HCT116 (cell line): ENCODE measurements around the gene OR1L8. TPM values are rescaled to one million over a fixed set of nuclear protein-coding genes. Genes with fewer than 3 reads are reported as not detected.

Experiments
- ATAC-seq: fragments of 200-7000 bp; cut with Tn5 transposase; 2 replicates; pipeline ENCODE4 v1.9.1; 2020; ENCODE audit warnings: mild to moderate bottlenecking, moderate library complexity
- BruUV-seq: library from RNA; stranded (reverse); fragments of 400-500 nt; replicated peaks from 2 replicates; lab custom pipeline; 2021; lab: Mats Ljungman, UMichigan
- CTCF ChIA-PET: fragments of 300-600 bp; sonication (Branson Sonifier 250); formaldehyde crosslinking; loops from one replicate; lab custom pipeline; 2021; ENCODE audit warnings: antibody characterized with exemption; lab: Charles Lee
- POLR2A ChIA-PET: fragments of 300-600, 350-600 bp; sonication (Branson Sonifier 250); formaldehyde crosslinking; loops from one replicate; lab custom pipeline; 2021; ENCODE audit warnings: antibody characterized with exemption; lab: Charles Lee
- RAD21 ChIA-PET, 2 experiments: fragments of 300-600 bp; sonication (Branson Sonifier 250); formaldehyde crosslinking; loops; one replicate each; lab custom pipeline; 2023; ENCODE audit warnings: low total read pairs in 2 of 2; ENCODE audit not compliant: uncharacterized antibody in 2 of 2, unreplicated experiment in 2 of 2, low non-redundant PET in 1 of 2; lab: Charles Lee
- DNase-seq: peaks from one replicate; pipeline ENCODE4 v3.0.0-alpha.2; 2010; ENCODE audit warnings: low read depth, low spot score
- H2AFZ ChIP-seq: fragments of 200-600 bp; shearing (Covaris generic), sonication (generic); 2 replicates; pipeline ENCODE4 v1.6.1; 2017; ENCODE audit warnings: low read depth, mixed run types, mixed read lengths, antibody characterized with exemption, low read length; ENCODE audit not compliant: poor library complexity, severe bottlenecking
- H3K27ac ChIP-seq: 2 replicates; pipeline ENCODE4 v1.5.1; 2012; ENCODE audit warnings: low read depth, low read length
- H3K27me3 ChIP-seq: fragments of 200-600 bp; sonication (generic); 2 replicates; pipeline ENCODE4 v1.6.1; 2016; ENCODE audit warnings: mixed run types, low read length, mixed read lengths; ENCODE audit not compliant: insufficient read depth
- H3K36me3 ChIP-seq, 2 experiments: fragments of 200-500 bp in 1 of 2; fragments of 200-600 bp in 1 of 2; sonication (Bioruptor generic) in 1 of 2; sonication (generic) in 1 of 2; 2 replicates each; pipeline versions ENCODE4 v1.5.1 to v1.6.1; 2014 to 2016; ENCODE audit warnings: low read length in 2 of 2, inconsistent platforms in 1 of 2, mixed read lengths in 1 of 2, mixed run types in 1 of 2; ENCODE audit not compliant: insufficient read depth in 2 of 2, control insufficient read depth in 1 of 2
- H3K4me1 ChIP-seq, 2 experiments: fragments of 200-600 bp in 1 of 2; sonication (generic) in 1 of 2; 2 replicates each; pipeline versions ENCODE4 v1.5.1 to v1.6.1; 2012 to 2017; ENCODE audit warnings: low read length in 2 of 2, inconsistent platforms in 1 of 2, mild to moderate bottlenecking in 1 of 2, mixed read lengths in 1 of 2, mixed run types in 1 of 2, moderate library complexity in 1 of 2; ENCODE audit not compliant: insufficient read depth in 2 of 2, control insufficient read depth in 1 of 2
- H3K4me2 ChIP-seq: fragments of 200-600 bp; sonication (generic); 2 replicates; pipeline ENCODE4 v1.6.1; 2017; ENCODE audit warnings: mixed run types, low read length, mixed read lengths
- H3K4me3 ChIP-seq, 2 experiments: fragments of 200-600 bp in 1 of 2; sonication (generic) in 1 of 2; replicated peaks in 1 of 2; 2 replicates each; pipeline ENCODE4 v1.5.1; 2011 to 2016; ENCODE audit warnings: low read length in 2 of 2, control low read depth in 1 of 2, low read depth in 1 of 2, mild to moderate bottlenecking in 1 of 2, mixed read lengths in 1 of 2, mixed run types in 1 of 2
- H3K79me2 ChIP-seq: fragments of 200-600 bp; sonication (generic); 2 replicates; pipeline ENCODE4 v1.6.1; 2017; ENCODE audit warnings: mild to moderate bottlenecking, mixed run types, low read length, moderate library complexity, mixed read lengths; ENCODE audit not compliant: insufficient read depth
- H3K9ac ChIP-seq: fragments of 200-600 bp; sonication (generic); 2 replicates; pipeline ENCODE4 v1.6.1; 2016; ENCODE audit warnings: low read length, mixed read lengths
- H3K9me2 ChIP-seq: fragments of 200-600 bp; sonication (generic), shearing (Covaris generic); 2 replicates; pipeline ENCODE4 v1.6.1; 2017; ENCODE audit warnings: mixed run types, mild to moderate bottlenecking, moderate library complexity; ENCODE audit not compliant: insufficient read depth
- H3K9me3 ChIP-seq, 2 experiments: fragments of 200-500 bp in 1 of 2; fragments of 200-600 bp in 1 of 2; sonication (Bioruptor generic) in 1 of 2; sonication (generic) in 1 of 2; 2 replicates each; pipeline ENCODE4 v1.6.1; 2014 to 2017; ENCODE audit warnings: low read length in 2 of 2, mixed read lengths in 2 of 2, inconsistent platforms in 1 of 2, low read depth in 1 of 2, mild to moderate bottlenecking in 1 of 2, mixed run types in 1 of 2, moderate library complexity in 1 of 2; ENCODE audit not compliant: control insufficient read depth in 1 of 2, insufficient read depth in 1 of 2
- H4K20me1 ChIP-seq: fragments of 200-600 bp; sonication (generic), shearing (Covaris generic); 2 replicates; pipeline ENCODE4 v1.6.1; 2017; ENCODE audit warnings: mixed run types, mild to moderate bottlenecking, moderate library complexity; ENCODE audit not compliant: insufficient read depth
- ATF3 ChIP-seq: IDR thresholded peaks from 2 replicates; pipeline ENCODE4 v1.6.1; 2012
- CBX3 ChIP-seq: IDR thresholded peaks from 2 replicates; pipeline ENCODE4 v1.6.1; 2012; ENCODE audit warnings: low read depth
- CEBPB ChIP-seq: IDR thresholded peaks from 2 replicates; pipeline ENCODE4 v1.6.1; 2012; ENCODE audit warnings: low read depth
- EZH2 ChIP-seq: fragments of 200-600 bp; sonication (generic); IDR thresholded peaks from 2 replicates; pipeline ENCODE4 v1.6.1; 2017; ENCODE audit warnings: antibody characterized with exemption, mixed run types
- EZH2phosphoT487 ChIP-seq: fragments of 200-600 bp; IDR thresholded peaks from 2 replicates; pipeline ENCODE4 v1.6.1; 2018; ENCODE audit warnings: antibody characterized with exemption, borderline replicate concordance
- FOSL1 ChIP-seq: IDR thresholded peaks from 2 replicates; pipeline ENCODE4 v1.6.1; 2012; ENCODE audit warnings: low read depth
- MAX ChIP-seq: IDR thresholded peaks from 2 replicates; pipeline ENCODE4 v1.6.1; 2012
- POLR2A ChIP-seq: IDR thresholded peaks from 2 replicates; pipeline ENCODE4 v1.7.0; 2011; ENCODE audit warnings: borderline replicate concordance; ENCODE audit not compliant: insufficient read depth, insufficient read length; ENCODE audit errors: extremely low read depth
- POLR2AphosphoS5 ChIP-seq: IDR thresholded peaks from 2 replicates; pipeline ENCODE4 v1.6.1; 2011; ENCODE audit warnings: mild to moderate bottlenecking, low read depth, low read length, moderate library complexity
- RAD21 ChIP-seq: IDR thresholded peaks from 2 replicates; pipeline ENCODE4 v1.6.1; 2012; ENCODE audit warnings: low read depth, mild to moderate bottlenecking
- SIN3A ChIP-seq: IDR thresholded peaks from 2 replicates; pipeline ENCODE4 v1.6.1; 2012; ENCODE audit warnings: low read depth
- ZNF274 ChIP-seq: fragments of 200-500 bp; sonication (Bioruptor generic); IDR thresholded peaks from 2 replicates; pipeline ENCODE4 v1.6.1; 2014; ENCODE audit warnings: mild to moderate bottlenecking, low read depth, low read length, inconsistent platforms
- intact Hi-C: fragments of 100-400 bp; cut with micrococcal nuclease; formaldehyde crosslinking; loops from 2 replicates; pipeline ENCODE4 v1.10.0; 2022
- total RNA-seq: library from RNA; stranded (reverse); gene quantifications from one replicate; pipeline ENCODE4 v1.2.1, GENCODE V29; 2021; ENCODE audit not compliant: unreplicated experiment

Gene OR1L8
- total RNA-seq, 1 experiment from 2014 or later: not detected

- no peak overlapping the region for H3K27ac ChIP-seq
- no peak overlapping the region for H3K9ac ChIP-seq
- ATAC-seq (no peak), DNase-seq (no peak)
- no peak overlapping the region for H3K4me2 ChIP-seq
- no peaks in the 10 kb centered on the region for H3K4me1 ChIP-seq
- H4K20me1 ChIP-seq: no peaks in the 10 kb centered on the region
- no peaks in the 10 kb centered on the region for H3K9me2 ChIP-seq
- no TSS peak for BruUV-seq
- no peak overlapping the region for H2AFZ ChIP-seq
- H3K36me3 ChIP-seq: no peaks in the 10 kb centered on the region
- H3K79me2 ChIP-seq: no peaks in the 10 kb centered on the region
- ChIA-PET POLR2A (no interaction called here), CTCF (no interaction called here), RAD21 (no interaction called here)
- intact Hi-C loops: no loop called here
- TF ChIP-seq RAD21 (no peak), FOSL1 (no peak)
- no peak overlapping the region for H3K4me3 ChIP-seq
- H3K27me3 ChIP-seq: no peaks in the 10 kb centered on the region
- no peaks in the 10 kb centered on the region for H3K9me3 ChIP-seq
Observed at GRCh38 chr9:122572456-122572855, 10.7 kb downstream of the OR1L8 start.

DNA sequence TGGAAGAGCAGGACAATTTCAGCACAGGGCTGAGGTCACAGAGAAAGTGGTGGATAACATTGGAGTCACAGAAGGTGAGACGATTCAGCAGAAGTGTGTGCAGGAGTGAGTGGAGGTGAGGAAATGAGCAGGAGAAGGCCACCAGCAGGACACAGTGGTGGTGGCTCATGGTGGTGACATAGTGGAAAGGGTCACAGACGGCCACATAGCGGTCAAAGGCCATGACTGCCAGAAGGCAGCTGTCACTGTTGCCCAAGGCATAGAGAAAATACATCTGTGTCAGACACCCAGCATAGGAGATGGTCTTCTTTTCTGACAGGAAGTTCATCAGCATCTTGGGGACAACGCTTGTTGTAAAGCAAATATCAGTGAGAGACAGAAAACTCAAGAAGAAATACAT lies 15.3 kb downstream of the OR1L8 start:
- Histone ChIP-seq H3K79me2 (no peaks in the 10 kb centered on the region), H3K36me3 (no peaks in the 10 kb centered on the region), H3K27me3 (no peaks in the 10 kb centered on the region; the same call in 1 of the 2 replicates), H3K4me1 (no peaks in the 10 kb centered on the region), H2AFZ (no peak overlapping the region), H4K20me1 (no peaks in the 10 kb centered on the region), H3K9me2 (no peaks in the 10 kb centered on the region), H3K27ac (no peak overlapping the region), H3K4me2 (no peak overlapping the region), H3K9ac (no peak overlapping the region), H3K4me3 (no peak overlapping the region), H3K9me3 (no peaks in the 10 kb centered on the region)
- ChIA-PET RAD21 (no interaction called here), CTCF (no interaction called here), POLR2A (no interaction called here)
- no peak for DNase-seq
- no TSS peak for BruUV-seq
- intact Hi-C loops: no loop called here
- TF ChIP-seq ZNF274 (no peak), ATF3 (no peak), POLR2A (no peak), RAD21 (no peak), MAX (no peak), CBX3 (no peak), EZH2 (no peak), SIN3A (no peak), EZH2phosphoT487 (no peak), CEBPB (no peak), POLR2AphosphoS5 (no peak)
- no peak for ATAC-seq
